Activated CD4-positive, CD25-positive, alpha-beta regulatory T cell treated with anti-CD3 and anti-CD28 coated beads, Interleukin-2, amount 50 U/mL, for 72 hours (primary cell): ENCODE data around the gene CCDC134.

Experiments used
- DNase-seq: peaks from one replicate; pipeline ENCODE4 v3.0.0; 2021

CCDC134 gene

DNA sequence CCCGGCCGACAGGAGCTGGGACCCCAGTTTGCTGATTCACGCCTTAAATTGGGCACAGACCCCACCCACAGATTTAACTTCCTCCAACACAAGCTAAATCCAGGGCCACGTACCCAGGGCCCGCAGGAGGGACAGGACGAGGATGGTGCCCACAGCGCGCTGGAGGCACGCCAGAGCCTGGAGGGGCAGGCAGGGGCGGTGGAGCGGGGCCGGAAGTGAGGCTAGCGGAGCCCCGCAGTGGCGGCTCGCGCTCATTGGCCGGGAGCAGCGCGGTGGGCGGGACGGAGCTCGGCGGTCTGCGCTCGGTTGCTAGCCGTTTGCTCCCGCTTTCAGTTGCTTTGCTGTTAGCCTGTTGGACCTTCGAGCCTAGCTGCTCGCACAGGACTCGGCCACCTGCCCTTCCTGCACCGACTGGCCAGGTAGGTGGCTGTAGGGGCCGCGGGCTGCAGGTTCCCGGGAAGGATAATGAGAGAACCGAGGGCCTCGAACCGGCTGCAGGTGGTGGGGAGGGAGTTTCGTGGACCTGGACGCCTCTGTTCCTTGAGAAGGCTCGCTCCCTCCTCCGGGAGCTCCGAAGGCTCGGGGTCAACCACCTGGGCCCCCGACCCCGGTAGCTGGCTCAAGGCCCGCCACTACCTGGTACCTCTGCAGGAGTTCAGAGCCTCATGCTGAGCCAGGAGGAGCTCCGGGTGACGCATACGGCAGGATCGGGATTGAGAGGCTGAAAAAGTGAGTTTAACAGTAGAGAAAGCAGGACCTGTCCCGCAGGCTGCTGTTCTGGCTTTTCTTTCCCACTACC lies at the start of gene CCDC134:
Gene CCDC134, plus strand, starts transcription at position 332 of the 799 bp plus-strand sequence. CDS start 8,212 bp downstream, outside the sequence.
- DNase-seq, result peak; percentile 93

DNA sequence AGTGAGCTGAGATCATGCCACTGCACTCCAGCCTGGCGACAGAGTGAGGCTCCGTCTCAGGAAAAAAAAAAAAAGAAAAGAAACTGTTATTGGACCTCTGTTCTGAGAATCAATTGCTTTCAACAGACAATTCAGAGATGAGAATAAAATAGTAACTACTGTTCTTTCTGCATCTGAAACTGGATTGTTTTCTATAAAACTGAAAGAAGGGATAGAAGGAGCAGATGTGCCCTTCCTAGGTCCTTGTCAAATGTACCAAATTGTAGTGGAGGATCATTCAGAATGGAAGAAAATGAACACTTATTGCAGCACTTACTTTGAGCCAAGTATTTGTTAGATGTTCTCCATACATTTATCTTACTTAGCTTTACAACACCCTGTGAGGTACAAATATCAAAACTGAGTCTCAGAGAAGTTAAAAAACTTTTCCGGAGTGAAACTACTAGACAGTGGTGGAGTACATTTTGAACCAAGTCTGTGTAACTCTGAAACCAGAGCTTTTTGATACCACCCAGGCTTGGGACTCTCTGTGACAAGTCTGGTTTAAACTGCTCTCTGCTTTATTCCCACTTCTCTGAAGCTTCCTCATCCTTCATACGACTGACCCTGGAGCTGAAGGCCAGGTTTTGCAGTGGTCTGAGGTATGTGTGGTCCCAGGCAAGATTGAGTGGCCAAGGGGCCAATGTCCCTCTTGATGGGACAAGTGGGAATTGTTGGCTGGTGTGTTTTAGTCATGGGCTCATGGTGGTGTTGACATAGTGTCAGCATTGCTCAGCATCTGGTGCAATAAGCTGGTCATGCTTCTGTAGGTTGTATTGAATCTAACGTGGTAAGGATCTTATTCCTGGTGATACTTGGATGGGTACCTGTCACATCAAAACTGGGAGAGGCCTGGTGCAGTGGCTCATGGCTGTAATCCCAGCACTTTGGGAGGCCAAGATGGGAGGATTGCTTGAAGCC lies 48.2 kb upstream of the CCDC134 start:
- no peak for DNase-seq

DNA sequence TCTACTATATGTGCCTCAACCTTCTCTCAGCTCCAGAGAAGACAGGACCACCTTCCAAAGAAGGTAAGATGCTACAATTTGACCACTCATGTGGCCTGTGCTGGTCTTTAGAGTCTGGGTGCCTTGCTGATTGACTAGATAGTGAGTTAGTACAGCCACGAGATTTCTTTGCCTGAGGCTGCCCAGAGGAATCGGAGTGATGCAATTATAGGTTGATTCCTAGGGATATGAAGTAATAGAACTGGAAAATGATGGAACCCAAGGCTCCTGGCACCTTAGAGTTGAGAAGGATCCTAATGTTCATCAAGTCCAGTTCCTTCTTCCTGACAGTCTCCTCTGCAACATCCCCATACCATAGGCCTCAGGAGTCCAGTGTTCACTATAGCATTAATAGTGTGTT lies 46.5 kb upstream of the CCDC134 start:
- DNase-seq, result no peak

DNA sequence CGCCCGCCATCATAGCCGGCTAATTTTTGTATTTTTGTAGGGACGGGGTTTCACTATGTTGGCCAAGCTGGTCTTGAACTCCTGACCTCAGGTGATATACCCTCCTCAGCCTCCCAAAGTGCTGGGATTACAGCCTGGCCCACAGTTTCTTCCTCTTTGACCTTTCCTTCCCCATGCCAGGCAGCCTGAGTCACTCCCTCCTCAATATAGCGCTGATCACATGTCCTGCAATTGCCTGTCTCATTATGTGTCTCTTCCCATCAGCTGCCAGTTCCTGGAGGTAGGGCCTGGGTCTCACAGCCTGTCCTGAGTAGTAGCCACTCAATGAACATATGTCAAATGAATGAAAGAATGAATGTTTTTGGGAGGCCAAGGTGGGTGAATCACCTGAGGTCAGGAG lies 43.0 kb upstream of the CCDC134 start:
- no peak for DNase-seq

DNA sequence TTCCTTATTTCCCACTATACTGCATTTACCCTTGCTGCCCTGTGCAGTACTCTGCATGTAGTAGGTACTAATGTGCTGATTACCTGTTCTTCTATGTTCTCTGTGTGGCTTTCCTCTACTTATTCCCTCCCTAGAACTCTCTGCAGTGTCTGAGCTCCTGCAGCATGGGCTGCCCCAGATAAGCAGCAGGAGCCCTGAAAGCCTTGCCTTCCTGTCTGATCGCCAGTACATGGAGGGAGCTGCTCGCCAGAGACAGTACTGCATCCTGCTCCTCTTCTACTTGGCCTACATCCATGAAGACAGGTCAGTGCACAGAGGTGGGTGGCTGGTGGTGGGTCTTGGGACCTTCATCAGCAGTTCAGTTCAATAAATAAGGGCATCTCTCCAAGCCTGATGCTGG lies 42.2 kb upstream of the CCDC134 start:
- no peak for DNase-seq

DNA sequence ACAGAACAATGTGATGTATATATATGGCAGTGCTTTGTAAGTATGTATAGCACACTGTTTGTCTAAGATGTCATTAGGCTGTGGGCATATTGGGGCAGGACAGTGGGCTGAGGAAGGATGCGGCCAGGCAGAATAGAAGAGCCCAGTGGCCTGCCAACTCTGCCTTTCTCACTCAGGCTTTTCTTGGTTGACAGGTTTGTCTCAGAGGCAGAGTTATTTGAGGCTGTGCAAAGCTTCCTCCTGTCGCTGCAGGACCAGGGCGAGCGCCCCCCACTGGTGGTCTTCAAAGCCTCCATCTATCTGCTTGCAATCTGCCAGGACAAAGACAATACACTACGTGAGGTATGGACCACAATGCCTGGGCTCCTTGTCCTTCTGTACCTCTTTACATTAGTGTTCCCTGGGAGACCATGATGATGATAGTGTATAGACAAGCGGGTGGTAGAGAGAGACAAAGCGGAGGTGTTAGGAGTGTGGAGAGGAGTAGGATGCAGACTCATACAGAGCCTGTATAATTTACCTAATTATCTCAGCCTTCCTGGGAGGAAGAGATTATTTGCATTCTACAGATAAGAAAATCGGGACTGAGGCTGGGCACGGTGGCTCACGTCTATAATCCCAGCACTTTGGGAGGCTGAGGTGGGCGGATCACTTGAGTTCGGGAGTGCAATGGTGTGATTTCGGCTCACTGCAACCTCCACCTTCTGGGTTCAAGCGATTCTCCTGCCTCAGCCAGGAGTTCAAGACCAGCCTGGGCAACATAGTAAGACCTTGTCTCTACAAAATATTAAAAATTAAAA lies 37.3 kb upstream of the CCDC134 start:
- no peak for DNase-seq

DNA sequence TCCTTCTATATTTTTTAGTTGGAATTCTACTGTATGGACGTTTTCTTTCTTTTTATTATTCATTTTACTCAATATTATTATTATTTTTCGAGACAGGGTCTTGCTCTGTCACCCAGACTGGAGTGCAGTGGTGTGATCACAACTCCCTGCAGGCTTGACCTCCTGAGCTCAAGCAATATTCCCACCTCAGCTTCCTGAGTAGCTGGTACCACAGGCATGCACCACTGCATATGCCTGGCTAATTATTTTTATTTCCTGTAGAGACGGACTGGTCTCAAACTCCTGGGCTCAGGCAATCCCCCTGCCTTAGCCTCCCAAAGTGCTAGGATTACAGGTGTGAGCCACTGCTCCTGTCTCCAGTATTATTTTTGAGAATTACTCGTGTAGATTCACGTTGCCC lies 34.0 kb upstream of the CCDC134 start:
- no peak for DNase-seq

DNA sequence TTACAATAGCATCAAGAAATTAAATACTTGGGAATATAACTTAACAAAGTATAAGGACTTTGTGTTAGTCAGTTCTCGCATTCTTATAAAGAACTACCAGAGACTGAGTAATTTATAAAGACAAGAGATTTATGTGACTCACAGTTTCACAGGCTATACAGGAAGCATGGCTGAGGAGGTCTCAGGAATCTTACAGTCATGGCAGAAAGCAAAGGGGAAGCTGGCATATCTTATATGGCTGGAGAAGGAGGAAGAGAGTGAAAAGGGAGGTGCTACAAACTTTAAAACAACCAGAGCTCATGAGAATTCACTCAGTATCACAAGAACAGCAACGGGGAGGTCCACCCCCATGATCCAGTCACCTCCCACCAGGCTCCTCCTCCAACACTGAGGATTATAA lies 32.0 kb upstream of the CCDC134 start:
- DNase-seq, result no peak

DNA sequence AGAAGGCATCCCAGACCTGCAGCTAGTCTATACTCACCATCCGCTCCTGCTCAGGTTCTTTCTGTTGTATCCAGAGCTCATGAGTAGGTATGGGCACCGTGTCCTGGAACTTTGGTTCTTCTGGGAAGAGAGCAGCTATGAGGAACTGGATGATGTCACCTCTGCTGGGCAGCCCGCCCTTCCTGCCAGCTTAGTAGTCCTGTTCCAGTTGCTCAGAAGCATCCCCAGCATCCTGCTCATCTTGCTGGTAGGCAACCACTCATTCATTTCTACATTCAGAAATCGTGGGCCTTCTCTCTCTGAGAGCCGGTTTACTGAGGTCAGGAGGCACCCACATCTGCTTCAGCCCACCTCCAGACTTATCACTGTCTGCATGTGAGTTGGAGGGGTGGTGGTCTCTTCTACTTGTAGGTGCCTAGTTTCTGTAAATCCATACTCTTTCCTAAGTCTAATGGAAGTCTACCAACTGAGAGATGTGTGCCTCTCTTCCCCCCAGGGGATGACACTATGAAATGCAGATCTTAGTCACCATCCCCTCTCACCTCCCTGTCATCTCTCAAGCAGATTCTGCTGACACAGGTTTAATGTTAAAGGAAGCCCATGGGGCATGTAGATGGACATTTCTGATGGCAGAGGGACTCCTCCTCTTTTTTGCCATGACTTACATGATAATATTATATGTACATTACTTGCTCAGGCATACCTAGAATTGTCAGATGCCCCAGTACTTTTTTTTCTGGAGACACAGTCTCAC lies 29.6 kb upstream of the CCDC134 start:
- DNase-seq, result no peak

DNA sequence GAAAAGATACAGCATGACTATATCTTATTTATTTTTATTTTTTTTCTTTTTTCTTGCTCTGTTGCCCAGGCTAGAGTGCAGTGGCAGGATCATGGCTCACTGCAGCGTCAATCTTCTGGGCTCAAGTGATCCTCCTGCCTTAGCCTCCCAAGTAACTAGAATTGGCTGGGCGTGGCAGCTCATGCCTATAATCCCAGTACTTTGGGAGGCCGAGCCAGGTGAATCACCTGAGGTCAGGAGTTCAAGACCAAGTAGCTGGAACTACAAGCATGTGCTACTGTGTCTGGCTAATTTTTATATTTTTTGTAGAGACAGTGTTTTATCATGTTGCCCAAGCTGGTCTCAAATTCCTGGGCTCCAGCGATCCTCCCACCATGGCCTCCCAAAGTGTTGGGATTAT lies 28.3 kb upstream of the CCDC134 start:
- DNase-seq, result no peak

DNA sequence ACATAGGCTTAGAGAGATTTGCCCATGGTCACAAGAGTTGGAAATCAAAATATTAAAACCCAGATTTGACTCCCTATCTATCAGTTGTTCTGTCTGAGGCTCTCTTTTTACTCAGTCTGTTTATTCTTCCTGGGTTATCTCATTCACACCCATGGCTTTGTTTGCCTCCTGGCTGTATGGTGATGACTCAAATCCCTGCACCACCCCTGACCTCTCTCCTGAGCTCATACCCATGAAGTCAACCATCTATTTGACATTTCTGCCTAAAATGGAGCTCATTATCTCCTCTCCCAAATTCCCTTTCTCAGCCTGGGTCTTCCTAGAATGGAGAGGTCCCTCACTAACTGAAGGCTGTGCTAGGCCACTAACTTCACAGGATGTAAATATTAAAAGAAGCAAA lies 27.8 kb upstream of the CCDC134 start:
- no peak for DNase-seq

DNA sequence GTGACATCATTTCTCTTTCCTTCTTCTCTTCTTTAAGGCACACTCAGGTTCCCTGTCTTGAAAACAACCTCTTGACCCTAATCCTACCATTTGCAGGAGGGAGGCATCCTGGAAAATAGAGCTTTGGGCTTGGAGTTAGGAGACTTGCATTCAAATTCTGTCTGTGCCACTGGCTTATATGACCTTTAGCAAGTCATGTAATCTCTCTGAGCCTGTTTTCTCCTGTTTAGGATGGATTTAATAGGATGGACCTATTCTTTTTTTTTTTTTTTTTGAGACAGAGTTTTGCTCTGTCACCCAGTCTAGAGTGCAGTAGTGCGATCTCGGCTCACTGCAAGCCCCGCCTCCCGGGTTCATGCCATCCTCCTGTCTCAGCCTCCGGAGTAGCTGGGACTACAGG lies 25.1 kb upstream of the CCDC134 start:
- DNase-seq, result no peak

DNA sequence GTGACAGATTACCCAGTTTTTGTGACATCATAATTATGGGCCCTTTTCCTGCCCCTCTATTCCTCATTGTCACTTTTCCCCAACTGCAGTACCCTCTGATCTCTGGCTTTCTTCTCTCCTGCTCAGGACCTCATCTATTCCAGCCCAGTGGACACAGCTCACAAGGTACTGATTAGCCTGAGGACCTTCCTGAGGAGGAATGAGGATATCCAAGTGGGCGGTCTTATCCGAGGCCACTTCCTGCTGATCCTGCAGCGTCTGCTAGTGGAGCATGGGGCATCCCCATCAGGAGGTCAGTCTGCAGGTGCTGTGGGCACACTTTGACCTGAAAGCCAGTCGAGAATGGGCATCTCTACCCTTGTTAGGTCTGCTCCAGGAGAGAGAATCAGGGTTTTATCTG lies 24.5 kb upstream of the CCDC134 start:
- no peak for DNase-seq

DNA sequence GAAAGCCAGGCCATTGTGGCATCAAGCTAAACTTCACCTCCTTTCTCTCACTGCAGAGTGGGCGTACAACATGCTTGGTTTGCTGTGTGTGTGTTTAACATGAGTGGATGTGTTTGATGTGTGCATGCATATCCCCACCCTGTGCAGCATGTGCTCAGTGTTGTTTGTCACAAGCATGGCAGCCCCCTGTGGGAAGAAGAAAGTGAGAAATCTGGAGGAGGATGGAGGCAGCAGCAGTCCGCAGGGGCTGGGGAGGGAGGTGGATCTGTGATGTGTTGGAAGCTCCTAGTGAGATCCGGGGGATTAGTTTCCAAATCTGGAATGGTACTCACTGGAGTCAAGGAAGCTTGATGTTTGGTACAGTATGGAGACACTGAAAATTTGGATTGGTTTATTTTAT lies 24.1 kb upstream of the CCDC134 start:
- no peak for DNase-seq

DNA sequence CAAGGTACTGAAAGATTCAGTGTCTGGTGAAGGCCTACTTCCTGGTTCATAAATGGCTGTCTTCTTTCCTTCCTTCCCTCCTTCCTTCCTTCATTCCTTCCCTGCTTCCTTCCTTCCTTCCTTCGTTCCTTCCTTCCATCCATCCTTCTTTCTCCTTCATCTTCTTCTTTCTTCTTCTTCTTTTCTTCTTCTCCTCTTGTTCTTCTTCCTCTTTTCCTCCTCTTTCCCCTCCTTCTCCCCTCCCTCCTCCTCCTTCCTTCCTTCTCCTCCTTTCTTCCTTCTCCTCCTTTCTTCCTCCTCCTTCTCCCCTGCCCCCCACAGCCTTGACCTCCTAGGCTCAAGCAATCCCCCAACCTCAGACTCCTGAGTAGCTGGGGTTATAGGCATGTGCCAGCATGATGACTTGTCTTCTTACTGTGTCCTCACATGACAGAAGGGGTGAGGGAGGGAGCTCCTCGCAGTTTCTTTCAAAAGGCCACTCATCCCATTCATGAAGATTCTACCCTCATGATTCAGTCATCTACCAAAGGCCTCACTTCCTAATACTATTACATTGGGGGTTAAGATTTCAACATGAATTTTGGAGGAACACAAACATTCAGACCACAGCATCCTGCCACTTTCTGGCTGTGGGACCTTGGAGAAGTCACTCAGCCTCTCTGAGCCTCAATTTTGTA lies 22.6 kb upstream of the CCDC134 start:
- DNase-seq, result no peak

DNA sequence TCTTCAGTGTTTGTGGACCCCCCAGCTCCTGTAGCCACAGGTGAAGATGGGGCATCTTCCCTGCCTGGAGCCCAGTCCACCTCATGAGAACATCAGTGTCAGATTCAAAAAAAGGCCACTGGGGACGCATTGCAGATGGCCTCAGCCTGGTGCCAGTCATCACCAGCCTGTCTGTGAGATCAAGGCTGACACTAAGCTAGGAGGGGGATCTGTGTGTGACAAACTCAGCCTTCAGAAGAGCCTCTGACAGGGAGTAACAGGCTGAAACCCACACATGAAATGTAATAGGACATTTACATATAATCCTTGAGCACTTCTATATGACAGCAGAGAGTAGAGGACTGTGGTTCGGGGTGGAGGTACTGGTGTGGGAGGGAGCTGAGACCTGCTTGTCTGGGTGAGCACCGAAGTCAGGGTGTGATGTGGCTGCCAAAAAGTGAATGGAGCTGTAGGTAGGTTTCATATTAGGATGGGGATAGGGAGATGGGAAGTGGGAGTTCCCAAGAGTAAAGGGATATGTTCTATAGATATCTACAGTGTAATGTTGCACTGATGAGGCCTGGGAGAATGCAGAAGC lies 20.5 kb upstream of the CCDC134 start:
- no peak for DNase-seq

DNA sequence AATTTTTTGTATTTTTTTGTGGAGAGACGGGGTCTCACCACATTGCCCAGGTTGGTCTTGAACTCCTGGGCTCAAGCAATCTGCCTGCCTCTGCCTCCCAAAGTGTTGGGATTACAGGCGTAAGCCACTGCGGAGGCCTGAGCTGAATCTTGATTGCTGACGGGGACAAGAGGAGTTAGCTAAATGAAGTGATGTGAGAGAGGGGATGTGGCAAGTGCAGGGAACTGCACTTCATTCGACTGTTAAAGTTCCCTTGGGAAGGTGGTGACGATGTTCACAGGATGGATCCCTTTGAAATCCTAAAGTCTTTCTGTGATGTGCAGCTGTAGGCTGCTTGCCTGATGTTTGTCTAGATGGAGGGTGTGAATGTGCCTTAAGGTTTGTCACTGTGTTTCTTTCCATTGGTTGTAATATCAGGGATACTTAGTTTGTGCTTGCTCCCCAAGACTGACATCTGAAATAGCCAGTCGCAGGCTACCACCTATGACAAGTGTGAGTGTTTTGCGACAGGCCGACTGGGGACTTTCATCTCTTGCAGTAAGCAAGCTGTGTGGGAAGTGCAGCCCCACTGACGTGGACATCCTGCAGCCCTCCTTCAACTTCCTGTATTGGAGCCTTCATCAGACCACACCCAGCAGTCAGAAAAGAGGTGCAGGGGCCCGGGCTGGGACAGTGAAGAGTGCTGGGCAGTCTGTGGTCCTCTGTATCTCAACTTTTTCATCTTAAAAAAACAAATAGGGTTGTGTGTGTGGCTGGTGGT lies 19.6 kb upstream of the CCDC134 start:
- DNase-seq, result peak; percentile 77

DNA sequence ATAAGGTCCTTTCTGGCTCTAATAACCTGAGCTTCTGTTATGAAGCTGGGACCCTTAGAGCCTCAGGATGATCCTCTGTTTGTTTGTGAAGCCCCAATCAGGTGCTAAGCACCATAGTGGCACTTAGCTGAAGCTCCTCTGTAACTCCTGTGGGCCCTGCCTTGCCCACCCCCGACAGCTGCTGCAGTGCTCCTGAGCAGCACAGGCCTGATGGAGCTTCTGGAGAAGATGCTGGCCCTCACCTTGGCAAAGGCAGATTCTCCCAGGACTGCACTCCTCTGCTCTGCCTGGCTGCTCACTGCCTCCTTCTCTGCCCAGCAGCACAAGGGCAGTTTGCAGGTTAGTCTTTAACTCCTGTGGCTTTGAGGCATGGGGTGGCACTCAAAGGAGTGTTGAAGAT lies 19.0 kb upstream of the CCDC134 start:
- no peak for DNase-seq

DNA sequence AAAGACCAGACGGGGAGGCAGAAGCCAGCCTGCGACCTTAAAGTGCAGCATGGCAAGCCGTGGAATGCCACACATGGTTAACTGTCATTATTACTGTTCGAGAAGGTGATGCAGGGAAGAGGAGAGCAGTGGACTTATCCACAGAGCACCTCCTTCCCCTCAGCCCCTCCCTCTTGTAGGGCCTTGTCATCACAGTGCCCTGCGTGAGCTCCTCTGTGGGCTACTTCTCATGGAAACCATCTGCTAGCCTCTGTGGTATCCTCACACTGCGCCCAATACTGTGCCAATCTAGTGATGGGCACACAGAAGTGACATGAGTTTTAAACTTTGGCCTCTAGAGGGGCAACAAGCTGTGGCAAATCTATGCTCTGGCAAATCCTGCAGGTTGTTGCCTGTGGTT lies 18.2 kb upstream of the CCDC134 start:
- DNase-seq, result no peak

DNA sequence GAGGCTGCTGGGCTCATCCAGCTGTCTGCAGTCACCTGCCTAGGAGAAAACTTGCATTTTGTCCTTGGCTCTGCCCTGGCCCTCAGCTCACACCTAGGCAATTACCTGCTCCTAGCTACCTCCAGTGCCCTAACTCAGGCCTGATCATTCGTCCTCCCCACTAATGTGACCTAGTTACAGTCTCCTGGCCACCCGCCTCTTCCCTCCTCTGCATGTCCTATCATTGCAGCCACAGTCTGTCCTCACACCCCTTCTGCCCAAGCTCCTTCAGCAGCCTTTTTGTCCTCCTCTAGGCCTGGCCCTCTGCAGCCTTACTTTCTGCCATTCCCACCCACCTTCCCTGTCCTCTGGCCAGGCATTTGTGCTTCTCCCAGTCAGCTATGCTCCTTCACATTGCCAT lies 17.7 kb upstream of the CCDC134 start:
- DNase-seq, result no peak

DNA sequence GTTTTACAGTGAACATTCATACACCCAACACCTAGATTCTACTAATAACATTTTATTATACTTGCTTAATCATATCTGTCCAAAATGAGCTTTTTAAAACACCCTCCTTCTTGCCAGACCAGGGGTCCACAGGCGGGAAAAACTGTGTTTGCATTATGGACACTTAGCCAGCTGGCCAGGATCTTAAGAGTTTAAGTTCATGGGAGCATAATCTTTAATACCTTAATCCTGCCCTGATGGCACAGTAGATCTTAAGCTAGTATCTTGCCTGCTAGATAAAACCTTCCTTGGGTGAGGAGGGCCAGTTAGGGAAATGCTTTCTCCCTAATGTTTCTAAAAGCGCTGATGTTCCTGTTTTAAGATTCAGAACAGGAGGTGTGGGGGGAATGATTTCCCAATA lies 13.1 kb upstream of the CCDC134 start:
- DNase-seq, result no peak
